LNCAP (cell line): ENCODE measurements around the gene DUSP1.

Experiments
- TF ChIP-seq, protein P1 (sequence below): fragments of 450-650 bp; IDR thresholded peaks from 2 replicates; pipeline ENCODE4 v1.5.1; 2017; ENCODE audit warnings: mild to moderate bottlenecking

DUSP1 gene

DNA sequence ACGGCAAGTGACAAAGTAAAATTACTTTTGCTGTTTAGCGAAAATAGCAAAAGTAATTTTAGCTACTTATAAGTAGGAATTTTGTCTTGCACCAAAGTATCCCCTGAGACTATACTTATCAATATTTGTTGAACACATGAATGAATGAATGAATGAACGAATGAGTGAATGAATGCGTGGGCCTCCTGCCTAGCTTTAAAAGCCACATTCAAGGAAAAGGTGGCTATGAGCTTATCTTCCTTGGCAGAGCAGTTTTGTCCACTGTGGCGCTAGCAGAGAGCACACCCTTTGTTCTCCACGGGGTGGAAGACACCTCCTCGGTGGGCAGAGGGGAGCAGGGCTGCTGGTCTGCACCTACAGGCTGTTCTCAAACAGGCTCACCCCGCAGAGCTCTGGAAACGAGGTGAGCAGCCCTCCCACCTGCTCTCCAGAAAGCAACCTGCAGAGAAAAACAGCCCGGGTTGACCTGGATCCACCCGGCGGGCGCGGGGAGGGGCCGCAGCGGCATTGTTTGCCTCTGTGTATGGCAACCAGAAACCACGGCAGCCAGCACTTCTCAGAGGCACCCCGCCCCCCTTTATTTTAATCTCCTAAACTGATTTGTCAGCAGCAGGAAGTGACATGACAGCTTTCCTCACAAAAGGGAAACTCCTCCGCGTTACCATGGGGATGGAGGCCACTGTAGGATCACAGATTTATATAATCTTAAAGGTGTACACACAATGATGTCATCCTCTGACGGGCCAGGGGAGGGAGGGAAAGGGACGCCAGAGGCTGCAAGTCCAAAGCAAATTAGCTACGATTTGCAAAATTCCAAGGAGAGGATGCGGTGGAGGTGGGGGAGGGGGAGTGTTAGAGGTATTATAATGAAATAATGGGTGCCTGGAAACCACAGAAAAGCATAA lies 5.9 kb downstream of the DUSP1 start:
- TF ChIP-seq, protein P1, sequence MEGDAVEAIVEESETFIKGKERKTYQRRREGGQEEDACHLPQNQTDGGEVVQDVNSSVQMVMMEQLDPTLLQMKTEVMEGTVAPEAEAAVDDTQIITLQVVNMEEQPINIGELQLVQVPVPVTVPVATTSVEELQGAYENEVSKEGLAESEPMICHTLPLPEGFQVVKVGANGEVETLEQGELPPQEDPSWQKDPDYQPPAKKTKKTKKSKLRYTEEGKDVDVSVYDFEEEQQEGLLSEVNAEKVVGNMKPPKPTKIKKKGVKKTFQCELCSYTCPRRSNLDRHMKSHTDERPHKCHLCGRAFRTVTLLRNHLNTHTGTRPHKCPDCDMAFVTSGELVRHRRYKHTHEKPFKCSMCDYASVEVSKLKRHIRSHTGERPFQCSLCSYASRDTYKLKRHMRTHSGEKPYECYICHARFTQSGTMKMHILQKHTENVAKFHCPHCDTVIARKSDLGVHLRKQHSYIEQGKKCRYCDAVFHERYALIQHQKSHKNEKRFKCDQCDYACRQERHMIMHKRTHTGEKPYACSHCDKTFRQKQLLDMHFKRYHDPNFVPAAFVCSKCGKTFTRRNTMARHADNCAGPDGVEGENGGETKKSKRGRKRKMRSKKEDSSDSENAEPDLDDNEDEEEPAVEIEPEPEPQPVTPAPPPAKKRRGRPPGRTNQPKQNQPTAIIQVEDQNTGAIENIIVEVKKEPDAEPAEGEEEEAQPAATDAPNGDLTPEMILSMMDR, result no peak

DNA sequence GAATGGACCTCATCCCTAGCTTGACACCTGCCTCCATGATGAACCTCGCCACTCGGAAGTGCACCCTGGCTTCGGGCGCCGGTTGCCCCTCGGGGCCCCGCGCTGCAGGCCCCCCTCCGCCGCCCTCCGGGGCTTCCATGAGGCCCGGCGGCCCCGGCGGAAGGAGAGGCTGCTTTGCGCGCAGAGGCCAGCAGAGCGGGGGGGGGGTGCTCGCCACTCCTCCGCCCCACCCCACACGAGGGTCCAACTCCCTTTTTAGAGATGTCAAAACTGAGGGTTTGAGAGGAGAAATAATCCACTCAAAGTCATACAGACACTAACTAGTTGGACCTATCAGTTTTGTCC lies 7.9 kb downstream of the DUSP1 start:
- TF ChIP-seq, protein P1, result no peak

GRCh38 chr5:172762214-172763119 lies 8.5 kb downstream of the DUSP1 start:
- TF ChIP-seq, protein P1, result no peak

GRCh38 chr5:172760959-172761358 lies 10.0 kb downstream of the DUSP1 start:
- TF ChIP-seq, protein P1, result no peak

GRCh38 chr5:172760136-172760535 lies 10.9 kb downstream of the DUSP1 start:
- TF ChIP-seq, protein P1, result no peak

DNA sequence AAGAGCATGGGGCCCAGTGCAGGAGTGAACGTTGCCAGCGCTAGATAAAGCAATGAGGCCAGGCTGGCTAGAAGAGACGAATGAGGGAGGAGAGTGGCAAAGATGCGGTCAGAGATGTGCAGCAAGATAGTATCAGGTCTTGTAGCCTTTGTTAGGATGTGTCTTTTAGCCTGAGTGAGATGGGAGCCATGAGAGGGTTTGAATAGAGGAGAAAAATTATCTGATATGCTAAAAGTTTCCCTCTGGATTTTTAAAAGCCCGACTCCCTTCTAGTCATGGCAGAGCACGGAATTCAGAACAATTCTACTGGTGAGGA lies 12.2 kb downstream of the DUSP1 start:
- TF ChIP-seq, protein P1, result no peak

GRCh38 chr5:172758077-172758833 lies 12.7 kb downstream of the DUSP1 start:
- TF ChIP-seq, protein P1, result no peak
